Peyer's patch (tissue), 4 donors: ENCODE data around the gene IQSEC2.

Experiments used
- CTCF ChIP-seq, 6 experiments: fragments of 450-650 bp in 4 of 6; fragments of 200-600 bp in 2 of 6; sonication (generic) in 1 of 6; IDR thresholded peaks; one replicate each; pipeline ENCODE4 v1.5.1; 2017 to 2019; ENCODE audit warnings: antibody characterized with exemption in 6 of 6, mild to moderate bottlenecking in 3 of 6, moderate library complexity in 1 of 6
- POLR2A ChIP-seq, 2 donors: fragments of 450-650 bp; IDR thresholded peaks; one replicate each; pipeline ENCODE4 v1.5.1; 2017; ENCODE audit warnings: antibody characterized with exemption in 2 of 2, mild to moderate bottlenecking in 2 of 2, moderate library complexity in 2 of 2

- TF ChIP-seq CTCF (IDR thresholded peaks at IDR 0.05), result peak in 1 of 6 experiments; percentile 8
- no peak for TF ChIP-seq POLR2A (IDR thresholded peaks at IDR 0.05)
These were observed 31.9 kb downstream of the IQSEC2 start for GRCh38 chrX:53249408-53250042.
